H1 (cell line): ENCODE measurements around the gene KCND3. TPM values are rescaled to one million over a fixed set of nuclear protein-coding genes. Genes with fewer than 3 reads are reported as not detected.

ENCODE experiments used
- BCL11A ChIP-seq, 2 experiments: IDR thresholded peaks; one replicate each; pipeline ENCODE4 v1.6.1; 2011; ENCODE audit warnings: low read depth in 2 of 2, low read length in 2 of 2, mild to moderate bottlenecking in 2 of 2
- HDAC6 ChIP-seq: IDR thresholded peaks from one replicate; pipeline ENCODE4 v1.7.1; 2012; ENCODE audit warnings: low read depth, mild to moderate bottlenecking, inconsistent platforms, low read length, moderate library complexity
- MAFK ChIP-seq: IDR thresholded peaks from 2 replicates; pipeline ENCODE4 v1.6.1; 2012; ENCODE audit warnings: low read depth, mild to moderate bottlenecking, improper control_type of control experiment, low read length
- polyA plus RNA-seq, 7 experiments: library from polyadenylated mRNA; depleted of rRNA in 3 of 7; stranded (reverse) in 5 of 7; unstranded in 2 of 7; fragments of >200 nt in 5 of 7; fragments of 200-250 nt in 2 of 7; gene quantifications; 1 replicate in 5 of 7; 2 replicates in 1 of 7; 4 replicates in 1 of 7; pipeline versions ENCODE4 v1.2.1 to v1.2.3, GENCODE V29; 2011 to 2013; ENCODE audit warnings: missing spikeins in 2 of 7, mixed read lengths in 2 of 7
- total RNA-seq: library from RNA; stranded (reverse); fragmentation: NEBNext Ultra II Directional; extraction: Animal tissue kit (Norgen Biotek cat#: 25700); gene quantifications from 2 replicates; pipeline ENCODE4 v1.2.1, GENCODE V29; 2021
- TF ChIP-seq, protein P1 (sequence below): IDR thresholded peaks from 2 replicates; pipeline ENCODE4 v1.6.1; 2012; ENCODE audit warnings: inconsistent platforms

The KCND3 gene
- total and polyA plus RNA-seq, 2 of the 8 experiments (the other 6 are each of a cell fraction or from before 2014, with no cell fraction given), result 0.14 to 0.48 TPM

DNA sequence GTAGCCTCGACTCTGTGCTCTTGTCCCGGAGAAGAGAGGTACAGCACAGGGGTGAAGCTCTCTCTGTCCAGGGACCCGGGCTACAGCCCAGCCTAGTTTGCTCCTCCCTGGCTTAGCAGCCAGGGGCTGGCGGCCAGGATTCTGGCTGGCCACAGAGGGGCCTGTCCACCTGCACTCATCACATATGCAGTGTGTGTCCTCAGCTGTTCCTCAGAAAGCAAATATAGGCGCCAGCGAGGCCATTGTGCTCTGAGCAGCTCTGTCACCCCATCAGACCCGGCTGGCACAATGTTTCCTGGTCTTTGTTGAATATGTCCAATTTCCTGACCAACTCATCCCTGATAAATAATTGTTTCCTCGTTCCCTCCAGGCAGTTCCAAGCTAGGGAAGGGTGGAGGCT, 28.5 kb downstream of the KCND3 start (continued):
- no peak for TF ChIP-seq MAFK
- TF ChIP-seq, protein P1, sequence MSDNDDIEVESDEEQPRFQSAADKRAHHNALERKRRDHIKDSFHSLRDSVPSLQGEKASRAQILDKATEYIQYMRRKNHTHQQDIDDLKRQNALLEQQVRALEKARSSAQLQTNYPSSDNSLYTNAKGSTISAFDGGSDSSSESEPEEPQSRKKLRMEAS, result no peak
- no peak for TF ChIP-seq HDAC6
- TF ChIP-seq BCL11A (IDR thresholded peaks at IDR 0.05; ENCODE audit: low read depth in 2 of 2, low read length in 2 of 2), result no peak
